Fibroblast of mammary gland (primary cell): ENCODE results near the gene PIP5K1C.

Experiments
- DNase-seq: peaks from one replicate; pipeline ENCODE4 v3.0.0-alpha.2; 2010; ENCODE audit warnings: low read depth
- H3K4me3 ChIP-seq: 2 replicates; pipeline ENCODE4 v1.5.1; 2011; ENCODE audit warnings: low read depth, mild to moderate bottlenecking, low read length, moderate library complexity; ENCODE audit not compliant: control insufficient read depth
- CTCF ChIP-seq: conservative IDR thresholded peaks from 2 replicates; pipeline ENCODE4 v1.5.1; 2011; ENCODE audit warnings: low read depth, low read length, inconsistent platforms; ENCODE audit not compliant: control insufficient read depth, insufficient read depth

Gene PIP5K1C

DNA sequence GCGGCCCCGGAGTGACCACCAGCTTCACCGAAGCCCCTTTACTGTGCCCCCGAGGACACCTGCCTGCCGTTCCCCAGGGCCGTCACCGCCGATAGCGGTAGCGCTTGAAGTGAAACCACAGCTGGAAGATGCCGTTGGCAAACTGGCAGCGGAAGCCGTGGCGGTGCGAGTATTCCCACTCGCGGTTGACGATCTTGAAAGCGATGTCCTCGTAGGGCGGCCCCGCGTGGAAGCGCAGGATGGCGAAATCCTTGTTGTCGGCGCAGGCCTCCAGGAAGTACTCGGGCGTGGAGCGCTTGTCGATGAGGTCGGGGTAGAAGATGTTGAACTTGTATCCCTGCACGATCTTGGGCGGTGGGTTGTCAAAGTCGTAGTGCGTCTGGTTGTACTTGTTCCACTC is 88.4 kb downstream of the PIP5K1C start:
- DNase-seq = no peak
- TF ChIP-seq CTCF = no peak
- no peak overlapping the region for H3K4me3 ChIP-seq

DNA sequence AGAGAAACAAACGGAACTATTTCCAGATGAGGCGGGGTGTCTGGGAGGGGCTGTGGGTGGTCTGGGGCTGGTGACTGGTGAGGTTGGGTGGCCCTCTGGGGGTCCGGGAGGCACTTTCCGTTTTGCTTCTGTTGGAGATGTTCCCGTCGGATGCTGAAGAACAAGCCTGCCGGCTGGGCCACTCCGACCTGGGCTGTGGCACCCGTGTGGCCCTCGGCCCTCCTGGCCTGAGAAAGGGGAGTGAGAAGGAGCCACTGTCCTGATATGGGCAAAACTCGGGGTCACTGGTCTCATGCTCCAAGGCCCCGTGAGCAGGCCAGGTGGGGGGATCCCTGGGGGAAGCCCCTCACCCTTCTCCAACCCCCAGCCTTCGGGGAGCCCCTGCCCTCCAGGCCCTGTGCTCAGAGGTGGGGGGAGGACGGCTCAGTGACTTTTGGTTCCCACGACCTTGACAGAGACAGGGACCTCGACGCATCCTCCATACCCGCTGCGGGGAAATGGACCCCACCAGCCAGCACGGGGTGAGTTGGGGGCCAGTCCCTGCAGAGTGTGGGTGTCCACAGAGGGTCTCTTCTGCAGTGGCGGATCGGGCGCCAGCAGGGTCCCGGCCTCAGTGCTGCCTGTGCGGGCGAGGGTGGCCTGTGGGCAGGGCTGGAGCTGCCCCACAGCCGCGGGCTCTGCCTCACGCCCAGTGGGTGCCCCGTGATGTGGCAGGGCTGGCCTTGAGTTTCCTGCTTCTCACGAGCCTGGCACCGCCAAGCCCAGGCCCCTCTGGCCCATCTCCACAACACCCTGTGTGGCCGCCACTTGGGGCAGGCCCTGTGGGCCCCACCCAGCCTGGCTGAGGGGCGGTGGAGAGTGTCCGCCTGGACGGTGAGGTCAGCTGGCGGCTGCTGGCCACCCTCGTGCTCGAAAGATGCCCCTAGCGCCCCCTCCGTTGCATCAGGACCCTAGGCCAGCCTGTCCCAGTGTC is 89.2 kb downstream of the PIP5K1C start:
- DNase-seq = no peak
- no peak overlapping the region for H3K4me3 ChIP-seq
- TF ChIP-seq CTCF = no peak

DNA sequence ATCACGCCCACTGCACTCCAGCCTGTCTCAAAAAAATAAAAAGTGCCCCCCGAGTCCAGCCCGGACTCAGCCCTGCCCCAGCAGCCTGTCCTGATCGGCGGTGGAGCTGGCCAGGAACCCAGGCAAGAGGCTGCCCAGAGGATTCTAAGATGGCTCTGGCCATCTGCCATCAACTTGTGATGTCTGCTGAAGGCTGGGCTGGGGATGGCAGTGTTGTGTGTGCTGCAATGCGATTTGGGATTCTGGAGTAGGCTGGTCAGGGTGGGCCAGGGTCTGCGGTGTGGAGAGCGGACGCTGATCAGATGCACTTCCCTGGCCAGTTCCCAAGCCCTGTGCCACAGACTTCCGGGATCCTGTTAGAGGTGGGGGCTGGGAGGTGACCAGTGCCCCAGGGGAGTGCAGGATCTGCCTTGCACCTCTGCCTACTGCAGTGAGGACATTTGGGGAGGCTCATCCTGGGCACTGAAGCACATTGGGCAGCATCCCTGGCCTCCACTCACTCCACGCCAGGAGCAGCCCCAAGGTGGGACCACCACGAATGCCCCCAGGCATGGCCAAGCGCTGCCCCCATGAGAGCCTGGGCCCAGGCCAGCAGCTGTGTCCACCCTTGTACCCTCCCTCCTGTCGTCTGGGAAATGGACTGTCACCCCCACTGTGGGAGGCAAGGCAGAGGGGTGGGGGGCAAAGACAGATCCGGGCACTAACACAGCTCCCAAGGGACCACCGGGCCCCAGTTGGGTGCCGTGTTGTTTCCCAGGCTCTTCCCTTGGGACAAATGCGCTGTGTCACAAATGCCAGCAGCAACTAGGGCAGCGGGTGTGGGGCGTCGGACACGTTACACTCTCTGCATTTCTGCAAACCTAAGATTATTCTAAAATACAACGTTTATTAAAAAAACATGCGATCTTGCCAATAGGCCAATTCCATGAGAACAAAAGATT is 90.2 kb downstream of the PIP5K1C start:
- TF ChIP-seq CTCF = no peak
- DNase-seq = no peak
- no peak overlapping the region for H3K4me3 ChIP-seq

DNA sequence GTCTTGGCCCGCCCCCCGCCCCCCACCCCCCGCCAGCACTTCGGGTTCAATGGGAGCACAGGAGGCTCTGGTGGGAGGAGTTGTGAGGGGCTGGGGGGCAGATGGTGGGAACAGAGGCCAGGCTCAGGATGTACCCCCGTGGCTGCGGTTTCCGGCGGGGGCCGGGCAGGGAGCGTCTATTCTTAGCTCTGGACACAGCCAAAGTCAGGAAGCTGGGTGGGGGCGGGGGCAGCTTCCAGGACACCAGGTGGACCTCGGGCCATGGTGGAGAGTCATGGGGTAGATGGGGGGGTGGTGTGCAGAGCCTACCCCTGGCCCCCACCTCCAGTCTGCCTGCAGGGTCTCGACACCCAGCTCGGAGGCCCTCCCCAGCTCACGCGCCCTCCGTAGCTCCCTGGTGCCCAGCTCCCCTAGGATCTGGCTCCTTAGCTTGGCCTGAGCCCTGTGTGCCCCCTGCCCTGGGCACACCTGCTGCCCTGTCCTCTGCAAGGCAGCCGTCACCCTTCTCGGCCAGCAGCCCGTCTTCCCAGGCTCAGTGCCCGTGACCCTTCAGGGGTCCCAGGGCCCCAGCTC is 91.4 kb downstream of the PIP5K1C start:
- H3K4me3 ChIP-seq = no peak overlapping the region
- DNase-seq = no peak
- TF ChIP-seq CTCF = no peak

- H3K4me3 ChIP-seq = no peak overlapping the region
- TF ChIP-seq CTCF = no peak
- DNase-seq = no peak
Observed at GRCh38 chr19:3608079-3608641, 92.1 kb downstream of the PIP5K1C start.

GRCh38 chr19:3607303-3608078 is 92.8 kb downstream of the PIP5K1C start:
- TF ChIP-seq CTCF = no peak
- peak overlapping the region; percentile 47 for H3K4me3 ChIP-seq
- DNase-seq = peak; percentile 40
